AG10803 (cell line): ENCODE measurements around the gene ZNRF4.
"Not testable (repeated sequence)": the region's sequence is repeated elsewhere in the genome, so short reads cannot be mapped to it uniquely, and the experiment has no call there.

Source experiments
- DNase-seq: peaks from one replicate; pipeline ENCODE4 v3.0.0; 2010; ENCODE audit warnings: low read depth
- H3K4me3 ChIP-seq: 2 replicates; pipeline ENCODE4 v1.5.1; 2011; ENCODE audit warnings: mild to moderate bottlenecking, low read length, control low read depth
- TF ChIP-seq, protein P1 (sequence below): conservative IDR thresholded peaks from 2 replicates; pipeline ENCODE4 v1.5.1; 2011; ENCODE audit warnings: mild to moderate bottlenecking, low read length, control low read depth, inconsistent platforms

ZNRF4 gene

DNA sequence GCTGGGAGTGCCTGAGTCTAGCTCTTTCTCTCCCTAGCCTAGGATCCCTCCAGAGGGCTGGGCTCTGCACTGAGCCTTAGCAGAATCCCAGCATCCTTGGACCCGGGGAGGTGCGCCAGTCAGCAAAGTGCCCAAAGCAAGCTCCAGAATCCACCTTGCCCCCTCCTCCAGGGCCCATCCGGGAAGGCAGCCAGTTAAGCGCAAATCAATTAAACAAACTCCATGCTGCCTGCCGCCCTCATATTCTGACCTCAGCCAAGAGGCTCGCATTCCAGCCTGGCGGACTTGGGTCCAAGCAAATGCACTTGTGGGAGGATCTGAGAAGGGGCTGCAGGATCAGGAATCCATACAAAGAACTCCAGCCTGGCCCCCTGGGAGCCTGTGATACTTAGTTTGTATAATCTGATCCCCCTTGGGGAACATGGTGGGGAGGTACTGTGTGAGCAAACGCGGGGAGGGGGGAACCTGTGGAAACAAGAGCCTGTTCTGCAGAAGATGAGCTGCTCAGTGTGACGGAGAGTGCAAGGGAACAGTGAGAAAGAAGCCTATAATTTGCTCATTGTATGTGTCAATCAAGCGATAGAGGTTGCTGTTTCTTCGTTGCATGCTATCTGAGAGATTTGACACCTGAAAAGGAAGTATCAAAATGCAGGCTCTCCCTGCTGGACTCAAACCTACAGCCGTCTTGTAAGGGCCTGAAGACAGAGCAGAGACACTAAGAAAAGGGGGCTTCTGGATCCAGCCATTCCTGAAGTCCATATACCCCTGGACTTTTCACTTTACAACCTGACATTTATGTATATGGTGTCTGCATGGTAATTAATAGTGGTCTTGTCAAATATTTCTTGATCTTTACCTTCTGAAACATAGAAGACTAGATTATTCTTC, 29.4 kb downstream of the ZNRF4 start:
- TF ChIP-seq, protein P1, sequence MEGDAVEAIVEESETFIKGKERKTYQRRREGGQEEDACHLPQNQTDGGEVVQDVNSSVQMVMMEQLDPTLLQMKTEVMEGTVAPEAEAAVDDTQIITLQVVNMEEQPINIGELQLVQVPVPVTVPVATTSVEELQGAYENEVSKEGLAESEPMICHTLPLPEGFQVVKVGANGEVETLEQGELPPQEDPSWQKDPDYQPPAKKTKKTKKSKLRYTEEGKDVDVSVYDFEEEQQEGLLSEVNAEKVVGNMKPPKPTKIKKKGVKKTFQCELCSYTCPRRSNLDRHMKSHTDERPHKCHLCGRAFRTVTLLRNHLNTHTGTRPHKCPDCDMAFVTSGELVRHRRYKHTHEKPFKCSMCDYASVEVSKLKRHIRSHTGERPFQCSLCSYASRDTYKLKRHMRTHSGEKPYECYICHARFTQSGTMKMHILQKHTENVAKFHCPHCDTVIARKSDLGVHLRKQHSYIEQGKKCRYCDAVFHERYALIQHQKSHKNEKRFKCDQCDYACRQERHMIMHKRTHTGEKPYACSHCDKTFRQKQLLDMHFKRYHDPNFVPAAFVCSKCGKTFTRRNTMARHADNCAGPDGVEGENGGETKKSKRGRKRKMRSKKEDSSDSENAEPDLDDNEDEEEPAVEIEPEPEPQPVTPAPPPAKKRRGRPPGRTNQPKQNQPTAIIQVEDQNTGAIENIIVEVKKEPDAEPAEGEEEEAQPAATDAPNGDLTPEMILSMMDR: no peak
- no peak overlapping the region for H3K4me3 ChIP-seq
- no peak for DNase-seq

DNA sequence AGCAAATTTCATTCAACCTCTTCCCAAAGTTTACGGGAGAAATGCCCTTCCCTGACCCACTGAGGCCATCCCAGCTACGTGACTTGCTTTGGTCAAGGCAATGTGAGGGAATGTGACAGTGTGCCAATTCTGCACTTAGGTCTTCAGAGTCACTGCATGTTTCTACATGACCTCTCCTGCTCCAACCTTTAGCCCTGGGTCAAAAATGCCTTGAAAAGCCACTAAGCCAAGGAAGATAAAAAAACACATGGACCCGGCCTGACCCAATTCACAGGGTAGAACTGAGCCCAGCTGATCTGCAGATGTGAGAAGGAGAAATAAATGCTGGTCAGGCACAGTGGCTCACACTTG, 30.0 kb downstream of the ZNRF4 start:
- DNase-seq: no peak
- TF ChIP-seq, protein P1: no peak
- H3K4me3 ChIP-seq: no peak overlapping the region

DNA sequence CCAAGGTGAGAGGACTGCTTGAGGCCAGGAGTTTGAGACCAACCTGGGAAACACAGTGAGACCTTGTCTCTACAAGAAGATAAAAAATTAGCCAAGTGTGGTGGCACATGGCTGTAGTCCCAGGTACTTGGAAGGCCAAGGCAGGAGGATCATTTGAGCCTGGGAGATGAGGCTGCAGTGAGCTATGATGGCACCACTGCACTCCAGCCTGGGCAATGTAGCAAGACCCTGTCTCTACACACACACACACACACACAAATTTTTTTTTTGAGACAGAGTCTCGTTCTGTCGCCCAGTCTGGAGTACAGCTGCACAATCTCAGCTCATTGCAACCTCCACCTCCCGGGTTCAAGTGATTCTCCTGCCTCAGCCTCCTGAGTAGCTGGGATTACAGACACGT, 30.4 kb downstream of the ZNRF4 start:
- H3K4me3 ChIP-seq, DNase-seq: not testable (repeated sequence)

DNA sequence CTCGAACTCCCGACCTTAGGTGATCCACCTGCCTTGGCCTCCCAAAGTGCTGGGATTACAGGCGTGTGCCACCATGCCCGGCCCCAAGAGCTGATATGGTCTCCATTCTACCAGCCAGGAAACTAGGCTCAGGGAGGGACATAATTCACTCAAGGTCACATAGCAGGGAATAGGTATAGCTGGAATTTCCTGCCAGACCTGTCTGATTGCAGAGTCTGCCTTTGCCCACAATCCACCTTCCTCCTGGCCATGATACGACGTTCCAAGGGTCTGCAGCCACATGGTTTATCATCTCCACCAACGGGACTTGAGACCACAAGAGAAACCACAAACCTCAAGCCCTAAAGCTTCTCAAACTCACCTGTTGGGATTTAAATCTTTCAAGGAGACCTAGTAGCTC, 32.0 kb downstream of the ZNRF4 start:
- TF ChIP-seq, protein P1: no peak
- DNase-seq: no peak
- no peak overlapping the region for H3K4me3 ChIP-seq

DNA sequence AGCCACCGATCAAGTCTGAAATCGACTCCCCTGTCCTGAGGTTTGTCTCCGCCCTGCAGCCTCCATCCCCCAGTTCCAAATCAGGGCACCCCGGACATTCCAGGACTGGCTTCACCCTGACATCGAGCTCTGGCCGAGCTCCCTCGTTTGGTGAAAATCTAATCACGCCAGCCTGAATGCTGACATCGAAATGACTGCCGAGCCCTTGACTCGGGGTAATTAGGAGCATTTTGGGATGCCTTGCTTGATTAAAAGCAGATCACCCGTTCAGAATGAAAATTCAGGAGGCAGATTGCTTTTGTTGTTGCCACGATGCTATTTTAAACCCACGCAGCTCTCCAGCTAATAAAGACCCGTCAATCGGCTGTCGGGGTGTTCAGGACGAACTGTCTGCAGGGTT, 34.3 kb downstream of the ZNRF4 start:
- TF ChIP-seq, protein P1: no peak
- no peak overlapping the region for H3K4me3 ChIP-seq
- DNase-seq: peak; percentile 36

DNA sequence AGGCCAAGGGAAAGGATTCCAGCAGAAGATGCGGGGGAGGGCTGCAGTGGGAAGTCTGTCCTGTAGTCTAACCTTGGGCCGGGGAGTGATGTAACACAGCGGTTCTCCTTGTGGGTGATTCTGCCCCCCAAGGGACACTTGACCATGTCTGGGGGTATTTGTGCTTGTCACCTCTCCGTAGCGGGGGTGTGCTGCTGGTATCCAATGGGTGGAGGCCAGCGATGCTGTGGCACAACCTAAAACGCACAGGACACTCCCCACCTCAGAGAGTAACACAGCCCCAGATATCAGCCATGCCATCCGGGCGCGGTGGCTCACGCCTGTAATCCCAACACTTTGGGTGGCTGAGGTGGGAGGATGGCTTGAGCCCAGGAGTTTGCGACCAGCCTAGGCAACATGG, 36.3 kb downstream of the ZNRF4 start:
- TF ChIP-seq, protein P1: no peak
- DNase-seq: no peak
- H3K4me3 ChIP-seq: no peak overlapping the region

DNA sequence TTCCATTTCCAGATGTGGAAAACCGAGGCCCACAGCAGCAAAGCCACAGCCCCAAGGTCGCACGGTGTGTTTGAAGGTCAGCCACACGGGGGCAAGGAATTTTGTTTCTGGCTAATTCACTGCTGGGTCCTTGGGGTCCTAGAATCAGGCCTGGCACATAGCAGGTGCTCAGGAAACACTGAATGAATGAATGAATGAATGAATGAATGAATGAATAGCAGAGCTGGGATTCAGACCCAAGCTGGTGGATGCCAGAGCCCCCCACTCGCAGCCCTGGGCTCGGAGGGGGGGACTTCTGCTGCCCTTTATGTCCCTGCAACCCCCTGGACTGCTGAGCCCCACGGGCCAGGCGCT, 37.0 kb downstream of the ZNRF4 start:
- H3K4me3 ChIP-seq: no peak overlapping the region
- TF ChIP-seq, protein P1: no peak
- DNase-seq: no peak
